GM19025 (cell line): Measurements from ENCODE around the gene DHH.

ENCODE experiments used
- ATAC-seq: cut with Tn5 transposase; IDR thresholded peaks from one replicate; pipeline ENCODE4 v1.9.1; 2021; ENCODE audit warnings: mild to moderate bottlenecking, low read depth, moderate library complexity; ENCODE audit not compliant: unreplicated experiment

DHH gene

GRCh38 chr12:49109641-49110463 is 15.3 kb upstream of the DHH start:
- no peak for ATAC-seq

GRCh38 chr12:49108958-49109404 is 14.4 kb upstream of the DHH start:
- ATAC-seq: no peak

GRCh38 chr12:49105504-49106084 is 11.0 kb upstream of the DHH start:
- no peak for ATAC-seq

- no peak for ATAC-seq
These were observed 10.2 kb upstream of the DHH start for GRCh38 chr12:49104822-49105221.

GRCh38 chr12:49100380-49100779 is 5.8 kb upstream of the DHH start:
- no peak for ATAC-seq

- no peak for ATAC-seq
These were observed 4.1 kb upstream of the DHH start for GRCh38 chr12:49098703-49099102.

- no peak for ATAC-seq
These were observed 3.4 kb upstream of the DHH start for GRCh38 chr12:49098035-49098451.

GRCh38 chr12:49097381-49097780 is 2.8 kb upstream of the DHH start:
- ATAC-seq: no peak

- ATAC-seq: no peak
These were observed 369 bp upstream of the DHH start for GRCh38 chr12:49094975-49095365.

- ATAC-seq: no peak
These were observed 825 bp downstream of the DHH start for GRCh38 chr12:49093792-49094159.

GRCh38 chr12:49092816-49093406 is 1.7 kb downstream of the DHH start:
- no peak for ATAC-seq

- no peak for ATAC-seq
These were observed 2.4 kb downstream of the DHH start for GRCh38 chr12:49092086-49092815.

GRCh38 chr12:49091836-49092085 is 2.8 kb downstream of the DHH start:
- ATAC-seq: no peak

GRCh38 chr12:49091056-49091835 is 3.4 kb downstream of the DHH start:
- ATAC-seq: no peak

GRCh38 chr12:49089821-49090773 is 4.5 kb downstream of the DHH start:
- ATAC-seq: no peak

GRCh38 chr12:49088932-49089330 is 5.7 kb downstream of the DHH start:
- ATAC-seq: no peak

- peak; percentile 79 for ATAC-seq
These were observed 6.3 kb downstream of the DHH start for GRCh38 chr12:49088150-49088931.

- no peak for ATAC-seq
These were observed 8.5 kb downstream of the DHH start for GRCh38 chr12:49086116-49086515.

GRCh38 chr12:49084438-49084837 is 10.2 kb downstream of the DHH start:
- no peak for ATAC-seq
